ENCODE results near the gene ALOXE3.

Gene ALOXE3

DNA sequence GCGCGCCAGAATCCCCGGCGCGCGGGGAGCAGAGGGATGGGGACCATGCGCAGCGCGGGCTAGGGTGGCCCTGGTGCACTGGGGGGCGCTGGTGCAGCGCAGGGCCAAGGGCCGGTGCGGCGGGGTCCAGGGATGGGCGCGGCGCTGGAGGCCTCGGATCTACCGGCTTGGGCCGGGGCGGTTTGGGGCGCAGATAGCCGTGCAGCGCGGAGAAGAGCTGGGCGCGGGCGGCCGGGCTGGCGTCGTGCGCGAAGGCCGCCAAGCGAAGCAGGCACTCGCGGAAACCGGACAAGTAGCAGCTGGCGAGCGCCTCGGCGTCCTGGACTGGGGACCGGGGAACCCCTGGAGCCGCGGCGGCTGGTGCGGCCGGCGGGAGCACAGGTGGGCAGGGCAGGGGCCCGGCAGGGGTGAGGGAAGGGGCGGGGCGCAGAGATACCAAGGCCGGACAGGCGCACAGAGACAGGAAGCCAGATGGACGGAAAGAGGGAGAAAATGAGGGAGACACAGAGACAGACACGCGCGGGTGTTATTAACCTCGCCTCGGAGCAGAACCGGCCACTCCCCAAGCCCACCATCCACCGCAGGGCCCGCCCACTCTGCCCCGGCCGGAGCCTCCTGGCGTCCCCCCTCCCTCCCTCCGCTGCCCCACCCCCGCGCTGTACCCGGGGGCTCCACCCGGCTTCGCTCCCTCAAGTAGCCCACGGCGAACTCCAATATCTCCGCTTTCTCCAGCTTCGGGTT lies 3.5 kb upstream of the ALOXE3 start:
- H3K9me2 ChIP-seq (ENCODE audit: low read depth, low read length) = no peaks in the 10 kb centered on the region
- H3K9me3 ChIP-seq (ENCODE audit: low read length) = no peaks in the 10 kb centered on the region
- H4K20me1 ChIP-seq (ENCODE audit: insufficient read depth, low read length) = no peaks in the 10 kb centered on the region
- H3K79me2 ChIP-seq (ENCODE audit: insufficient read depth, low read length) = no peaks in the 10 kb centered on the region
- no peaks in the 10 kb centered on the region for H3K36me3 ChIP-seq (ENCODE audit: insufficient read depth, low read length)
- no peak overlapping the region for H3K27ac ChIP-seq (ENCODE audit: low read depth, low read length, poor library complexity, severe bottlenecking)
- peaks cover 9% of the 10 kb centered on the region for H3F3A ChIP-seq (ENCODE audit: insufficient read depth, low read length)
- peaks cover 66% of the 10 kb centered on the region for H3K4me1 ChIP-seq (ENCODE audit: insufficient read depth, low read length, severe bottlenecking)
- peaks cover 13% of the 10 kb centered on the region for H3K27me3 ChIP-seq (ENCODE audit: insufficient read depth, low read length)
- H3K4me2 ChIP-seq (ENCODE audit: low read length) = peak overlapping the region; percentile 88
- no peak for TF ChIP-seq EZH2 (IDR thresholded peaks at IDR 0.05; ENCODE audit: borderline replicate concordance, low read length)
- TF ChIP-seq, protein P1, sequence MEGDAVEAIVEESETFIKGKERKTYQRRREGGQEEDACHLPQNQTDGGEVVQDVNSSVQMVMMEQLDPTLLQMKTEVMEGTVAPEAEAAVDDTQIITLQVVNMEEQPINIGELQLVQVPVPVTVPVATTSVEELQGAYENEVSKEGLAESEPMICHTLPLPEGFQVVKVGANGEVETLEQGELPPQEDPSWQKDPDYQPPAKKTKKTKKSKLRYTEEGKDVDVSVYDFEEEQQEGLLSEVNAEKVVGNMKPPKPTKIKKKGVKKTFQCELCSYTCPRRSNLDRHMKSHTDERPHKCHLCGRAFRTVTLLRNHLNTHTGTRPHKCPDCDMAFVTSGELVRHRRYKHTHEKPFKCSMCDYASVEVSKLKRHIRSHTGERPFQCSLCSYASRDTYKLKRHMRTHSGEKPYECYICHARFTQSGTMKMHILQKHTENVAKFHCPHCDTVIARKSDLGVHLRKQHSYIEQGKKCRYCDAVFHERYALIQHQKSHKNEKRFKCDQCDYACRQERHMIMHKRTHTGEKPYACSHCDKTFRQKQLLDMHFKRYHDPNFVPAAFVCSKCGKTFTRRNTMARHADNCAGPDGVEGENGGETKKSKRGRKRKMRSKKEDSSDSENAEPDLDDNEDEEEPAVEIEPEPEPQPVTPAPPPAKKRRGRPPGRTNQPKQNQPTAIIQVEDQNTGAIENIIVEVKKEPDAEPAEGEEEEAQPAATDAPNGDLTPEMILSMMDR (IDR thresholded peaks at IDR 0.05; ENCODE audit: low read length) = peak; percentile 67
- H3K4me3 ChIP-seq (ENCODE audit: low read depth, low read length, poor library complexity, severe bottlenecking) = peak overlapping the region; percentile 98
- H3K9ac ChIP-seq (ENCODE audit: low read length) = peak overlapping the region; percentile 35; the same call in 1 of the 2 replicates
- H2AFZ ChIP-seq (ENCODE audit: low read length) = no peak overlapping the region

DNA sequence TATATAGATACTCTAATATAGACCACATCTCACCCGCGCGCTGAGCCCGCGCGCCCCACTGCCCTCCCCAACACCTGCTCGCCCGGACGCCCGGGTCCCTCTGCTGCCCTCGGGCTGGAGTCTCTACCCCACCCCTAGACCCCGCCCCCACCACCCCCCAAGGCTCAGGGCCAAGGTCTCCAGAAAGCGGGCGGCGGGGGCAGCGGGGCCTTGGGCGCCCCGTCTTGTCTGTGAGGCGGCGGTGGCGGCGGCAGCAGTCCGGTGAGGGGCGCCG lies 3.0 kb upstream of the ALOXE3 start:
- Histone ChIP-seq H3K79me2 (ENCODE audit: insufficient read depth, low read length) (no peaks in the 10 kb centered on the region), H2AFZ (ENCODE audit: low read length) (no peak overlapping the region), H3K27me3 (ENCODE audit: insufficient read depth, low read length) (peaks cover 13% of the 10 kb centered on the region), H4K20me1 (ENCODE audit: insufficient read depth, low read length) (no peaks in the 10 kb centered on the region), H3K36me3 (ENCODE audit: insufficient read depth, low read length) (no peaks in the 10 kb centered on the region), H3F3A (ENCODE audit: insufficient read depth, low read length) (peaks cover 6% of the 10 kb centered on the region; the same call in 1 of the 2 replicates), H3K9me2 (ENCODE audit: low read depth, low read length) (no peaks in the 10 kb centered on the region), H3K4me1 (ENCODE audit: insufficient read depth, low read length, severe bottlenecking) (peaks cover 63% of the 10 kb centered on the region), H3K4me2 (ENCODE audit: low read length) (peak overlapping the region; percentile 88), H3K27ac (ENCODE audit: low read depth, low read length, poor library complexity, severe bottlenecking) (no peak overlapping the region), H3K9me3 (ENCODE audit: low read length) (no peaks in the 10 kb centered on the region), H3K4me3 (ENCODE audit: low read depth, low read length, poor library complexity, severe bottlenecking) (peak overlapping the region; percentile 98), H3K9ac (ENCODE audit: low read length) (no peak overlapping the region; the same call in 1 of the 2 replicates)
- no peak for TF ChIP-seq EZH2 (IDR thresholded peaks at IDR 0.05; ENCODE audit: borderline replicate concordance, low read length)
- TF ChIP-seq, protein P1 (IDR thresholded peaks at IDR 0.05; ENCODE audit: low read length) = no peak

DNA sequence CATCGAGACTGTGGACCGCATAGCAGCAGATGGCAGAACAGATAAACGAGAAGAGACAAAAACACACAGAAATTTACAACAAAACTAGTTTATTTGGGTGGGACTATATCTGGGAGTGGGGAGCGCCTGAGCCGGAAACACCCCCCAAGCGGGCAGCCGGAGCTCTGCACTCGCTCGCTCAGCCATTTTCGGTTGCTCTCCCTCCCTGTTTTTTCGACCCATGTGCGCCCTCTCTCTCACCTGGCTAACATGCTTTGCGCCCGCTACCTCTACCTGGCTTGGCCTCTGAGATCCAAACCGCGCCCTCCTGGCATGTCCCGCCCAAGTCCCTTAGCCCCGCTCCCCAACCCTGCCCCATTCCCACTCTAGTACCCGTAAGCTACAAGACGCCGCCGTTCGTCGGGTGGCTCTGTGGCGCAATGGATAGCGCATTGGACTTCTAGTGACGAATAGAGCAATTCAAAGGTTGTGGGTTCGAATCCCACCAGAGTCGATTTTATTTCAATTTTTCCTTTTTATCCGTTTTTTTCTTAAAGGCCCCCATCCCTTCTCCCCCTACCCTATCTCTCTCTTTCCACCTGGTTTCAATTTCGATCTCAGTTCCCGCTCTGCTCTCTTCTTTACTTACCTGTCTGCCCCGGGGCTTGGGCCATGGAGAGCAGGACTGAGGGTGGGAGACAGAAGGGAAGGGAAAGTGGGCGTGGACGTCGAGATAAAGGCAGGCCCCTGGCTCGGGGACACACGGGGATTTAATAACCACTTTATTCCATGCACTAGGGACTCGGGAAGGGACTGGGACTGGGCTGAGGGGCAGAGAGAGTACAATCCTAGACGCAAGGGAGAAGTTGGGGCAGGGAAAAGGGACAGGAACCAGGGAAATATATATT lies 2.4 kb upstream of the ALOXE3 start:
- H4K20me1 ChIP-seq (ENCODE audit: insufficient read depth, low read length) = no peaks in the 10 kb centered on the region
- no peaks in the 10 kb centered on the region for H3K79me2 ChIP-seq (ENCODE audit: insufficient read depth, low read length)
- peaks cover 63% of the 10 kb centered on the region for H3K4me1 ChIP-seq (ENCODE audit: insufficient read depth, low read length, severe bottlenecking)
- H3F3A ChIP-seq (ENCODE audit: insufficient read depth, low read length) = peaks cover 6% of the 10 kb centered on the region; the same call in 1 of the 2 replicates
- peak overlapping the region; percentile 23 for H3K9ac ChIP-seq (ENCODE audit: low read length)
- no peak for TF ChIP-seq EZH2 (IDR thresholded peaks at IDR 0.05; ENCODE audit: borderline replicate concordance, low read length)
- TF ChIP-seq, protein P1 (IDR thresholded peaks at IDR 0.05; ENCODE audit: low read length) = peak; percentile 46
- H3K27me3 ChIP-seq (ENCODE audit: insufficient read depth, low read length) = peaks cover 13% of the 10 kb centered on the region
- peak overlapping the region; percentile 35 for H3K27ac ChIP-seq (ENCODE audit: low read depth, low read length, poor library complexity, severe bottlenecking)
- H3K4me3 ChIP-seq (ENCODE audit: low read depth, low read length, poor library complexity, severe bottlenecking) = peak overlapping the region; percentile 98
- no peaks in the 10 kb centered on the region for H3K9me2 ChIP-seq (ENCODE audit: low read depth, low read length)
- H3K4me2 ChIP-seq (ENCODE audit: low read length) = peak overlapping the region; percentile 88
- no peak overlapping the region for H2AFZ ChIP-seq (ENCODE audit: low read length)
- H3K9me3 ChIP-seq (ENCODE audit: low read length) = no peaks in the 10 kb centered on the region
- H3K36me3 ChIP-seq (ENCODE audit: insufficient read depth, low read length) = no peaks in the 10 kb centered on the region
